NOMO-1 treated with DMSO at 0.1 percent for 48 hours (cell line): ENCODE results near the gene G6PD.
"Not testable (repeated sequence)": the region's sequence is repeated elsewhere in the genome, so short reads cannot be mapped to it uniquely, and the experiment has no call there.

Source experiments
- DNase-seq: peaks from one replicate; lab custom pipeline; 2025; ENCODE audit not compliant: unreplicated experiment; lab: John Stamatoyannopoulos, UW

Gene G6PD

GRCh38 chrX:154545673-154546274, 872 bp downstream of the G6PD start:
- DNase-seq = no peak

- peak; percentile 84 for DNase-seq
These were observed 3.8 kb downstream of the G6PD start for GRCh38 chrX:154542723-154543424.

- peak; percentile 72 for DNase-seq
These were observed 4.5 kb downstream of the G6PD start for GRCh38 chrX:154541896-154542722.

GRCh38 chrX:154541589-154541895, 5.1 kb downstream of the G6PD start:
- DNase-seq = no peak

- no peak for DNase-seq
These were observed 5.6 kb downstream of the G6PD start for GRCh38 chrX:154540897-154541535.

- DNase-seq = not testable (repeated sequence)
These were observed 6.3 kb downstream of the G6PD start for GRCh38 chrX:154540365-154540764.

- DNase-seq = no peak
These were observed 7.6 kb downstream of the G6PD start for GRCh38 chrX:154539077-154539476.

GRCh38 chrX:154535892-154536291, 10.8 kb downstream of the G6PD start:
- DNase-seq = no peak

- peak; percentile 82 for DNase-seq
These were observed 11.9 kb downstream of the G6PD start for GRCh38 chrX:154534526-154535322.

GRCh38 chrX:154532690-154533089, 14.0 kb downstream of the G6PD start:
- no peak for DNase-seq

- DNase-seq = no peak
These were observed 15.0 kb downstream of the G6PD start for GRCh38 chrX:154531626-154532025.

- DNase-seq = no peak
These were observed 16.4 kb downstream of the G6PD start for GRCh38 chrX:154530286-154530685.

GRCh38 chrX:154529206-154529612, 17.4 kb downstream of the G6PD start:
- no peak for DNase-seq

- peak; percentile 66 for DNase-seq
These were observed 19.6 kb downstream of the G6PD start for GRCh38 chrX:154526901-154527675.

GRCh38 chrX:154525606-154526490, 20.8 kb downstream of the G6PD start:
- DNase-seq = no peak

- DNase-seq = no peak
These were observed 27.3 kb downstream of the G6PD start for GRCh38 chrX:154519389-154519788.

GRCh38 chrX:154517101-154517781, 29.4 kb downstream of the G6PD start:
- no peak for DNase-seq

- DNase-seq = peak; percentile 31
These were observed 30.0 kb downstream of the G6PD start for GRCh38 chrX:154516656-154517100.
